HepG2 (cell line): ENCODE data around the gene GPR107. TPM values are rescaled to one million over a fixed set of nuclear protein-coding genes. Genes with fewer than 3 reads are reported as not detected.
"Not testable (repeated sequence)": the region's sequence is repeated elsewhere in the genome, so short reads cannot be mapped to it uniquely, and the experiment has no call there.

Experiments used
- ATAC-seq: fragments of 200-7000 bp; cut with Tn5 transposase; 3 replicates; pipeline ENCODE4 v1.9.1; 2020; ENCODE audit warnings: mild to moderate bottlenecking, moderate library complexity
- BruUV-seq: library from RNA; stranded (reverse); fragments of 400-500 nt; replicated peaks from 2 replicates; lab custom pipeline; 2021; lab: Mats Ljungman, UMichigan
- CTCF ChIA-PET: fragments of 300-600 bp; formaldehyde crosslinking; extraction: SDS; loops from one replicate; lab custom pipeline; 2021; ENCODE audit warnings: low total read pairs, inconsistent platforms, low intra/inter-chr PET ratio; lab: Yijun Ruan, JAX
- POLR2A ChIA-PET: fragments of 350-600 bp; sonication (Branson Sonifier 250); formaldehyde crosslinking; loops from one replicate; lab custom pipeline; 2020; ENCODE audit warnings: antibody characterized with exemption, inconsistent platforms; lab: Yijun Ruan, JAX
- DNase-seq: peaks from one replicate; pipeline ENCODE4 v3.0.0-alpha.2; 2015; ENCODE audit warnings: low spot score
- FAIRE-seq: peaks from 3 replicates; lab custom pipeline; 2011; peaks lifted over from hg19 to GRCh38; lab: Jason Lieb, UNC
- H2AFZ ChIP-seq: one replicate; pipeline ENCODE4 v1.6.1; 2011; ENCODE audit warnings: low read length, inconsistent platforms
- H3K27ac ChIP-seq: fragments of 300-600 bp; 3 replicates; pipeline ENCODE4 v1.8.0; 2011; ENCODE audit warnings: mixed run types, mild to moderate bottlenecking, mixed read lengths, low read length, inconsistent platforms; ENCODE audit not compliant: insufficient read depth; ENCODE audit errors: extremely low read length
- H3K27me3 ChIP-seq, 2 experiments: fragments of 200-600 bp in 1 of 2; 2 replicates in 1 of 2; 3 replicates in 1 of 2; pipeline versions ENCODE4 v1.6.0 to v1.8.0; 2011; ENCODE audit warnings: low read length in 2 of 2, mild to moderate bottlenecking in 2 of 2, moderate library complexity in 2 of 2, inconsistent platforms in 1 of 2; ENCODE audit not compliant: insufficient read depth in 2 of 2, control insufficient read depth in 1 of 2
- H3K36me3 ChIP-seq, 2 experiments: fragments of 200-600 bp in 1 of 2; replicated peaks in 1 of 2; 2 replicates in 1 of 2; 3 replicates in 1 of 2; pipeline versions ENCODE4 v1.5.1 to v1.8.0; 2011; ENCODE audit warnings: low read length in 2 of 2, inconsistent platforms in 1 of 2; ENCODE audit not compliant: insufficient read depth in 2 of 2, control insufficient read depth in 1 of 2
- H3K4me1 ChIP-seq: 2 replicates; pipeline ENCODE4 v1.5.1; 2012; ENCODE audit warnings: low read length, inconsistent platforms; ENCODE audit not compliant: insufficient read depth
- H3K4me2 ChIP-seq: 2 replicates; pipeline ENCODE4 v1.6.0; 2011; ENCODE audit warnings: low read depth, low read length, inconsistent platforms
- H3K4me3 ChIP-seq, 3 experiments: fragments of 200-600 bp in 1 of 3; sonication (generic), shearing (Covaris generic) in 1 of 3; replicated peaks in 1 of 3; 2 replicates each; pipeline ENCODE4 v1.5.1; 2011 to 2016; ENCODE audit warnings: low read length in 3 of 3, inconsistent platforms in 2 of 3, low read depth in 2 of 3, mild to moderate bottlenecking in 2 of 3, control low read depth in 1 of 3, mixed read lengths in 1 of 3; ENCODE audit not compliant: insufficient read depth in 1 of 3
- H3K79me2 ChIP-seq: one replicate; pipeline ENCODE4 v1.6.1; 2011; ENCODE audit warnings: low read length, inconsistent platforms; ENCODE audit not compliant: insufficient read depth
- H3K9ac ChIP-seq: 2 replicates; pipeline ENCODE4 v1.6.0; 2011; ENCODE audit warnings: mild to moderate bottlenecking, low read depth, low read length, inconsistent platforms; ENCODE audit not compliant: insufficient read depth
- H3K9me3 ChIP-seq: 2 replicates; pipeline ENCODE4 v1.5.1; 2012; ENCODE audit warnings: mild to moderate bottlenecking, low read length
- H4K20me1 ChIP-seq: 2 replicates; pipeline ENCODE4 v1.6.0; 2011; ENCODE audit warnings: inconsistent platforms, mild to moderate bottlenecking, low read length, moderate library complexity; ENCODE audit not compliant: insufficient read depth
- DPF2 ChIP-seq: sonication (generic); formaldehyde crosslinking; IDR thresholded peaks from 2 replicates; pipeline ENCODE4 v1.4.0; 2020; ENCODE audit warnings: mild to moderate bottlenecking, low read depth, missing genetic modification reagents, borderline replicate concordance
- FOXC1 ChIP-seq: sonication (generic); formaldehyde crosslinking; IDR thresholded peaks from 2 replicates; pipeline ENCODE4 v1.8.0; 2022; ENCODE audit warnings: mild to moderate bottlenecking, missing genetic modification reagents, borderline replicate concordance
- SALL1 ChIP-seq: sonication (generic); formaldehyde crosslinking; IDR thresholded peaks from 2 replicates; pipeline ENCODE4 v1.8.0; 2022; ENCODE audit warnings: mild to moderate bottlenecking, missing genetic modification reagents
- ZBTB33 ChIP-seq: sonication (generic); formaldehyde crosslinking; IDR thresholded peaks from 2 replicates; pipeline ENCODE4 v1.4.0; 2020; ENCODE audit warnings: missing genetic modification reagents
- ZNF614 ChIP-seq: IDR thresholded peaks from 2 replicates; pipeline ENCODE4 v1.6.1; 2018; ENCODE audit warnings: missing biosample characterization, missing genetic modification reagents, inconsistent platforms, borderline replicate concordance
- ZSCAN30 ChIP-seq: sonication (generic); formaldehyde crosslinking; IDR thresholded peaks from 2 replicates; pipeline ENCODE4 v1.5.0; 2020; ENCODE audit warnings: mild to moderate bottlenecking, missing genetic modification reagents
- WGBS: methylation state at CpG from one replicate; pipeline ENCODE4 v1.1.6; 2017; ENCODE audit warnings: low lambda C conversion rate; 5-methylcytosine and 5-hydroxymethylcytosine counted together
- in situ Hi-C: cut with HindIII; loops from 2 replicates; pipeline ENCODE4 v1.10.0; 2017; ENCODE audit warnings: low pct_unique_long_range_greater_than_20kb; ENCODE audit not compliant: extremely low pct_ligation_motif_present
- intact Hi-C: fragments of 100-400 bp; cut with micrococcal nuclease; formaldehyde crosslinking; loops from one replicate; pipeline ENCODE4 v1.10.0; 2022; ENCODE audit not compliant: unreplicated experiment
- polyA plus RNA-seq, 8 experiments: library from polyadenylated mRNA; depleted of rRNA in 3 of 8; stranded (reverse) in 7 of 8; unstranded in 1 of 8; fragments of >200 nt; fragmentation: Illumina TruSeq in 4 of 8; extraction: Trizol in 4 of 8; gene quantifications; 2 replicates each; pipeline versions ENCODE4 v1.2.1 to v1.2.3, GENCODE V29; 2011 to 2016; ENCODE audit warnings: low read depth in 4 of 8, missing spikeins in 1 of 8, mixed read lengths in 1 of 8; ENCODE audit not compliant: insufficient read depth in 1 of 8
- total RNA-seq, 5 experiments: library from RNA; depleted of rRNA; stranded (reverse); fragments of >200 nt; fragmentation: Illumina TruSeq; extraction: Trizol; gene quantifications; 2 replicates each; pipeline ENCODE4 v1.2.3, GENCODE V29; 2016; ENCODE audit warnings: low read depth in 1 of 5

GPR107 gene
- total and polyA plus RNA-seq, 2 of the 13 experiments (the other 11 are each of a cell fraction or from before 2014, with no cell fraction given) = 22.5 to 24.4 TPM

- TF ChIP-seq ZNF614 (CRISPR knock-in tag) (0 out of 2 replicates have a peak, but pooled peaks have one; percentile 17), ZBTB33 (CRISPR knock-in tag) (0 out of 2 replicates have a peak, but pooled peaks have one; percentile 21), SALL1 (peak; percentile 86), FOXC1 (CRISPR knock-in tag) (no peak), ZSCAN30 (no peak), DPF2 (CRISPR knock-in tag) (peak; percentile 67; the same call in 1 of the 2 replicates)
- TF ChIP-seq, all 625 proteins: peak for 68
These were observed 45.2 kb upstream of the GPR107 start (continued) for GRCh38 chr9:130008538-130008937.

- H3K9ac ChIP-seq, H3K36me3 ChIP-seq, intact Hi-C loops, H3K79me2 ChIP-seq, CTCF ChIA-PET, POLR2A ChIA-PET, ATAC-seq, H3K27me3 ChIP-seq, H3K9me3 ChIP-seq, DNase-seq, FAIRE-seq, H3K27ac ChIP-seq, H3K4me3 ChIP-seq, H2AFZ ChIP-seq, H3K4me2 ChIP-seq, BruUV-seq, H4K20me1 ChIP-seq, in situ Hi-C loops: not testable (repeated sequence)
- whole genome bisulfite sequencing = 97% methylated on average over 10 of the region's 10 CpGs
- H3K4me1 ChIP-seq = peaks cover 28% of the 10 kb centered on the region
These were observed 44.2 kb upstream of the GPR107 start for GRCh38 chr9:130009546-130009945.
